Sigmoid colon (tissue), 7 donors: ENCODE measurements around the gene MICALL2. TPM values are rescaled to one million over a fixed set of nuclear protein-coding genes. Genes with fewer than 3 reads are reported as not detected.

Source experiments
- DNase-seq: peaks from one replicate; pipeline ENCODE4 v3.0.0-alpha.2; 2019
- H3K27ac ChIP-seq, 4 donors: fragments of 200-600 bp; sonication (generic); one replicate each; pipeline ENCODE4 v1.5.1; 2016 to 2019; ENCODE audit warnings: mild to moderate bottlenecking in 1 of 4
- H3K27me3 ChIP-seq, 3 donors: fragments of 200-600 bp; sonication (generic); one replicate each; pipeline ENCODE4 v1.5.1; 2019; ENCODE audit warnings: mild to moderate bottlenecking in 1 of 3
- H3K36me3 ChIP-seq, 4 donors: fragments of 200-600 bp; sonication (generic); one replicate each; pipeline ENCODE4 v1.5.1; 2016 to 2019
- H3K4me1 ChIP-seq, 4 donors: fragments of 200-600 bp; sonication (generic); one replicate each; pipeline ENCODE4 v1.5.1; 2017 to 2019
- H3K4me3 ChIP-seq, 4 donors: fragments of 200-600 bp; sonication (generic); one replicate each; pipeline ENCODE4 v1.5.1; 2017 to 2019; ENCODE audit warnings: mild to moderate bottlenecking in 2 of 4, moderate library complexity in 1 of 4
- H3K9me3 ChIP-seq, 4 donors: fragments of 200-600 bp in 3 of 4; sonication (generic) in 3 of 4; one replicate each; pipeline versions ENCODE4 v1.5.1 to v1.6.1; 2013 to 2019
- EP300 ChIP-seq, 4 donors: sonication (generic); formaldehyde crosslinking; IDR thresholded peaks; one replicate each; pipeline ENCODE4 v1.6.1; 2017; ENCODE audit warnings: antibody characterized with exemption in 4 of 4
- POLR2A ChIP-seq, 2 donors: fragments of 450-650 bp; IDR thresholded peaks; one replicate each; pipeline ENCODE4 v1.6.1; 2016; ENCODE audit warnings: antibody characterized with exemption in 2 of 2, mild to moderate bottlenecking in 2 of 2, moderate library complexity in 2 of 2
- POLR2AphosphoS5 ChIP-seq, 4 donors: sonication (generic); formaldehyde crosslinking; IDR thresholded peaks; one replicate each; pipeline ENCODE4 v1.6.1; 2017; ENCODE audit warnings: antibody characterized with exemption in 4 of 4
- WGBS, 2 donors: extraction: QIAGEN DNeasy Blood & Tissue Kit; methylation state at CpG; one replicate each; pipeline ENCODE4 v1.1.7; 2013; 5-methylcytosine and 5-hydroxymethylcytosine counted together
- intact Hi-C: fragments of 100-400 bp; cut with DNase I; formaldehyde crosslinking; loops from one replicate; pipeline ENCODE4 v1.15.1; 2023
- polyA plus RNA-seq, 3 donors: library from polyadenylated mRNA; stranded (reverse); fragments of 200-250 nt; gene quantifications; one replicate each; pipeline ENCODE4 v1.2.3, GENCODE V29; 2013
- total RNA-seq, 4 donors: library from RNA; depleted of rRNA; stranded (reverse); fragments of >200 nt; gene quantifications; one replicate each; pipeline ENCODE4 v1.1.0, GENCODE V29; 2016
- TF ChIP-seq, protein P1 (sequence below), 4 experiments: fragments of 450-650 bp in 3 of 4; fragments of 200-600 bp in 1 of 4; IDR thresholded peaks; one replicate each; pipeline ENCODE4 v1.5.1; 2016 to 2019; ENCODE audit warnings: antibody characterized with exemption in 4 of 4, mild to moderate bottlenecking in 3 of 4, moderate library complexity in 2 of 4
- donor health status: healthy with polysubstance abuse.
- donor health status: Bipolar disorder and iron deficiency.
- donor health status: healthy.

The MICALL2 gene
- total and polyA plus RNA-seq, 7 donors = 8.4 to 86.2 (median 30.7) TPM

DNA sequence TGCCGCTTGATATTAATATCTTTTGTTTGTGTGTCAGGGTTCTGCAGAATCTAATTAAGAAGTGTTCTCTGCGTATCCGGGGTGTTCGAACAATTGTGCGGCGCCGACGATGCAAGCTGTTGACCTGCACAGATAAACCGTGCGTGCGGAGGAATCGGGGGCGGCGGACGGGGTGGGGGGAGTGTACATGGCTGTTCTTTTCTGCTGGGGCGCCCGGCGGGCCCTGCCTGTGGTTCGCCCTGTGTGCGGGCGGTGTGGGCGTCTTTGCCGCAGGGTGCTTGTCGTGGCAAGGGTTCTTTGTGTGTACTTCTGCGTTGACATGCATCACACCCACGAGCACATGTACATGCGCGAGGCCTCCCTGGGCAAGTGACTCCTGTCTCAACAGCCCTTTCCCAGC is 47.9 kb downstream of the MICALL2 start:
- H3K27me3 ChIP-seq = peaks cover 15 to 82% (median 67%) of the 10 kb centered on the region in 3 donors
- no peaks in the 10 kb centered on the region for H3K9me3 ChIP-seq
- H3K4me3 ChIP-seq = no peak overlapping the region
- intact Hi-C loops = loop anchor here (5.0 kb wide), 1 partner anchor 184 kb away; no protein-coding TSS in a partner anchor
- TF ChIP-seq EP300 (IDR thresholded peaks at IDR 0.05) (no peak), POLR2AphosphoS5 (IDR thresholded peaks at IDR 0.05) (no peak), POLR2A (IDR thresholded peaks at IDR 0.05) (no peak)
- TF ChIP-seq, protein P1, sequence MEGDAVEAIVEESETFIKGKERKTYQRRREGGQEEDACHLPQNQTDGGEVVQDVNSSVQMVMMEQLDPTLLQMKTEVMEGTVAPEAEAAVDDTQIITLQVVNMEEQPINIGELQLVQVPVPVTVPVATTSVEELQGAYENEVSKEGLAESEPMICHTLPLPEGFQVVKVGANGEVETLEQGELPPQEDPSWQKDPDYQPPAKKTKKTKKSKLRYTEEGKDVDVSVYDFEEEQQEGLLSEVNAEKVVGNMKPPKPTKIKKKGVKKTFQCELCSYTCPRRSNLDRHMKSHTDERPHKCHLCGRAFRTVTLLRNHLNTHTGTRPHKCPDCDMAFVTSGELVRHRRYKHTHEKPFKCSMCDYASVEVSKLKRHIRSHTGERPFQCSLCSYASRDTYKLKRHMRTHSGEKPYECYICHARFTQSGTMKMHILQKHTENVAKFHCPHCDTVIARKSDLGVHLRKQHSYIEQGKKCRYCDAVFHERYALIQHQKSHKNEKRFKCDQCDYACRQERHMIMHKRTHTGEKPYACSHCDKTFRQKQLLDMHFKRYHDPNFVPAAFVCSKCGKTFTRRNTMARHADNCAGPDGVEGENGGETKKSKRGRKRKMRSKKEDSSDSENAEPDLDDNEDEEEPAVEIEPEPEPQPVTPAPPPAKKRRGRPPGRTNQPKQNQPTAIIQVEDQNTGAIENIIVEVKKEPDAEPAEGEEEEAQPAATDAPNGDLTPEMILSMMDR (IDR thresholded peaks at IDR 0.05) = no peak
- no peak overlapping the region for H3K27ac ChIP-seq
- H3K36me3 ChIP-seq = no peaks in the 10 kb centered on the region
- peaks cover 0 to 11% (median 8%) of the 10 kb centered on the region in 4 donors for H3K4me1 ChIP-seq
- WGBS, 2 donors = 94% methylated on average over 28 of the region's 28 CpGs
- no peak for DNase-seq

DNA sequence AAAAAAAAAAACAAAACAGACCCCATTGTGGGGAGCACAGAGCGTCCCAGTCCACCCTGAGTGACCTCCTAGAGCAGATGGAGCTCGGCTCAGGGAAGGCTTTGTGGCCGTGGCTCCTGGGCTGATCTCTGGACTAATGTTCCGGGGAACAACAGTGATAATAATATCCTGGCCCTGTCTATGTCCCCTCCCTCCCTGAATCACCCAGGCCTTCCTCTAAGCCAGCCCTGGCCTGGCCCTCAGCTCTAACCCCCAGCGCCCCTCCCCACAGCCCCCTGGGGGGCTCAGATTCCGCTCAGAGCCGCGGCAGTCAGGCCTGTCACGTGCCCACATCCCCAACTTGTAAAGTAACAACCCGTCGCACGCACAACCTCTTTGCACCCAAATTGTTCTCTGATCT is 48.3 kb downstream of the MICALL2 start:
- peaks cover 0 to 11% (median 8%) of the 10 kb centered on the region in 4 donors for H3K4me1 ChIP-seq
- DNase-seq = no peak
- intact Hi-C loops = loop anchor here (5.0 kb wide), 1 partner anchor 184 kb away; no protein-coding TSS in a partner anchor
- TF ChIP-seq POLR2A (IDR thresholded peaks at IDR 0.05) = no peak
- peaks cover 15 to 86% (median 71%) of the 10 kb centered on the region in 3 donors for H3K27me3 ChIP-seq
- H3K9me3 ChIP-seq = no peaks in the 10 kb centered on the region
- no peak overlapping the region for H3K27ac ChIP-seq
- 56 to 59% methylated on average over 12 of the region's 12 CpGs for WGBS, 2 donors
- H3K36me3 ChIP-seq = no peaks in the 10 kb centered on the region
- no peak overlapping the region for H3K4me3 ChIP-seq

DNA sequence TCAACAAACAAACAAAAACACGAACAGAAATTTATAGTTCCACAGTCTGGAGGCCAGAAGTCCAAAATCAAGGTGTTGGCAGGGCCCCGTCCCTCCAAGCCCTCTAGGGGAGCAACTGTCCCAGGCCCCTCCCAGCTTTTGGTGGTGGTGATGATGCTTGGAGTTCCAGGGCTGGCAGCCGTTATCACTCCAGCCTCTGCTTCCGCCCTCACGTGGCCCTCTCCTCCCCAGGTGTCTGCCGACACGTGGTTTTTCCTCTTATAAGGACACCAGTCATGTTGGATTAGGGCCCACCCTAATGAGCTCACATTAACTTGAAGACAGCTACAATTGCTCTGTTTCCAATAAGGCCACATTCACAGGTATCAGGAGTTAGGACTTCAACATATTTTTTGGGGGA is 49.7 kb downstream of the MICALL2 start:
- Histone ChIP-seq H3K9me3 (no peaks in the 10 kb centered on the region), H3K27ac (no peak overlapping the region), H3K4me1 (peaks cover 0 to 11% (median 8%) of the 10 kb centered on the region in 4 donors), H3K27me3 (peaks cover 15 to 100% (median 80%) of the 10 kb centered on the region in 3 donors), H3K36me3 (no peaks in the 10 kb centered on the region), H3K4me3 (no peak overlapping the region)
- no peak for DNase-seq
- TF ChIP-seq EP300 (IDR thresholded peaks at IDR 0.05) (no peak), POLR2AphosphoS5 (IDR thresholded peaks at IDR 0.05) (no peak), POLR2A (IDR thresholded peaks at IDR 0.05) (no peak)
- TF ChIP-seq, protein P1 (IDR thresholded peaks at IDR 0.05) = no peak
- intact Hi-C loops = no loop called here
- 43 to 69% methylated on average over 7 of the region's 7 CpGs for WGBS, 2 donors

DNA sequence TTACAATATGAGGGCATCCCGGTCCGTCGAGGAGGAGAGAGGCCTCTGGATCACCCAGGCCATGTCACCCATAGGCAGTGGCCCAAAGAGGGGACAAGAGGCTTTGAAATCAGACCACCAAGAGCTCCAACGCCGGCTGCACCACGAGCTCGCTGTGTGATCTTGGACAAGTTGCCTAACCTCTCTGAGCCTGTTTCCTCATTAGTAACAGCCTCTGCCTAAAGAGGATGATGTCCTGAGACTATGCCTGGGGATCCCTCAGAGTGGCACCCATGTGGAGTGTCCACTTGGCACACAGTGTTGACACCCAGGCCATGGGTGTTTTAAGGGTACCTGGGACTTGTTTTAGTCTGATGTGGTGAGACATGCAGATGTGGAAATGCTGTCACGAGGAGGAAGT is 50.8 kb downstream of the MICALL2 start:
- TF ChIP-seq, protein P1 (IDR thresholded peaks at IDR 0.05) = no peak
- TF ChIP-seq EP300 (IDR thresholded peaks at IDR 0.05) (no peak), POLR2A (IDR thresholded peaks at IDR 0.05) (no peak), POLR2AphosphoS5 (IDR thresholded peaks at IDR 0.05) (no peak)
- H3K4me1 ChIP-seq = peaks cover 0 to 17% (median 12%) of the 10 kb centered on the region in 4 donors
- 81 to 84% methylated on average over 8 of the region's 8 CpGs for WGBS, 2 donors
- no peak overlapping the region for H3K4me3 ChIP-seq
- H3K36me3 ChIP-seq = no peaks in the 10 kb centered on the region
- peaks cover 17 to 100% (median 80%) of the 10 kb centered on the region in 3 donors for H3K27me3 ChIP-seq
- DNase-seq = no peak
- intact Hi-C loops = no loop called here
- H3K9me3 ChIP-seq = no peaks in the 10 kb centered on the region
- no peak overlapping the region for H3K27ac ChIP-seq

DNA sequence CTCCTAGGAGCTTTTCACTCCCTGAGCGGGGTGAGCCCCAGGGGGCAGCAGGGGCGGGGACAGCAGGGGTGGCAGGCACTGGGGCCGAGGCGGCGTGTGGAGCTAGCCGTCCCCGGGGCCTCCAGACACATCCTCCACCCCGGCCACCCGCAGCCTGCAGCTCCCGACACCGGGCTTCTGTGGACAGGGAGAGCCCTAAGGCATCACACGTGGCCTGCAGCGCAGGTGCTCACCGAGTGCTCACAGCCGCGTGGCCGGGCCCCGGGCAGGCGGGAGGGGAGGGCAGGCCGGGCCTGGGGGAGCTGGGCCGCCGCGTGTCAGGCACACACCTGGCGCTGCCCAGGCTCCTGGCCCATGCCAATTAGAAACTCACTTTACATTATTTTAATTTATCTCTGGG is 51.4 kb downstream of the MICALL2 start:
- Histone ChIP-seq H3K27me3 (peaks cover 21 to 100% (median 82%) of the 10 kb centered on the region in 3 donors), H3K27ac (no peak overlapping the region), H3K4me3 (no peak overlapping the region), H3K36me3 (no peaks in the 10 kb centered on the region), H3K9me3 (no peaks in the 10 kb centered on the region), H3K4me1 (peaks cover 0 to 17% (median 10%) of the 10 kb centered on the region in 4 donors)
- DNase-seq = no peak
- TF ChIP-seq EP300 (IDR thresholded peaks at IDR 0.05) (no peak), POLR2AphosphoS5 (IDR thresholded peaks at IDR 0.05) (no peak), POLR2A (IDR thresholded peaks at IDR 0.05) (no peak)
- TF ChIP-seq, protein P1 (IDR thresholded peaks at IDR 0.05) = no peak
- WGBS, 2 donors = 49 to 73% methylated on average over 24 of the region's 24 CpGs
- intact Hi-C loops = no loop called here
